Pulmonary artery endothelial cell (primary cell): ENCODE data around the gene ZSCAN5A. TPM values are rescaled to one million over a fixed set of nuclear protein-coding genes. Genes with fewer than 3 reads are reported as not detected.
"Not testable (repeated sequence)": the region's sequence is repeated elsewhere in the genome, so short reads cannot be mapped to it uniquely, and the experiment has no call there.

ENCODE experiments used
- DNase-seq: peaks from one replicate; pipeline ENCODE4 v3.0.0-alpha.2; 2011; ENCODE audit warnings: low read depth, low spot score
- total RNA-seq: library from RNA; depleted of rRNA; stranded (reverse); fragments of >200 nt; gene quantifications from 2 replicates; pipeline ENCODE4 v1.2.3, GENCODE V29; 2014

ZSCAN5A gene
- total RNA-seq, 1 donor from 2014 or later, result 5.1 TPM

- DNase-seq, result peak; percentile 94
Observed at GRCh38 chr19:56315077-56315828, 614 bp upstream of the ZSCAN5A start.

GRCh38 chr19:56314018-56314380, 640 bp downstream of the ZSCAN5A start:
- DNase-seq, result no peak

DNA sequence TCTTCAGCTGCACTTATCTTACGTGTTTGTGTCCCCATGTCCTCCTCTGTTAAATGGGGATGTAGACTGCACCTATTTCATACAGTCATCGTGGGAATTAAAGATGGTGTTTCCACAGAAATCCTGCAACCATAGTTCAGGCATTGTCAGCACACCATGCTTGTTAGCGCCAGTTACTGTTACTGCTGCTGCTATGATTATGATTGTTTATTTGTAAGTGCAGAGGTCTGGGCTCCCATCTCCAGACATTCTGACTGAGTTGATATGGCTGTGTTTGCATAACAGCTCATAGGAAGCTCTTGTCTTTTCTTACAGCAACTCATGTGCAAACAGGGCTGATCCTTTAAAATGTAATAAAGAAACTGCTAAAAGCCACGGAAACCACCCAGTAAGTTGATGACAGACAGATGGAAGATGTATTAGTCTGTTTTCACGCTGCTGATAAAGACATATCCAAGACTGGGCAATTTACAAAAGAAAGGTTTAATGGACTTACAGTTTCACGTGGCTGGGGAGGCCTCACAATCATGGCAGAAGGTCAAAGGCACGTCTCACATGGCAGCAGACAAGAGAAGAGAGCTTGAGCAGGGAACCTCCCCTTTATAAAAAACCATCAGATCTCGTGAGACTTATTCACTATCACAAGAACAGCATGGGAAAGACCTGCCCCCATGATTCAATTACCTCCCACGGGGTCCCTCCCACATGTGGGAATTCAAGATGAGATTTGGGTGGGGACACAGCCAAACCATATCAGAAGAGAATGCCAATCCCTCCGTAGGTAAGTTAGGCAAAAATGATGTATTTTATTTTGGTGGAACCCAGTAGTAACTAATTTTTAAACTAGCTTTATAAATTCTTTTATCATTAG, 1.6 kb downstream of the ZSCAN5A start:
- no peak for DNase-seq

- DNase-seq, result no peak
Observed at GRCh38 chr19:56312342-56312741, 2.3 kb downstream of the ZSCAN5A start.

DNA sequence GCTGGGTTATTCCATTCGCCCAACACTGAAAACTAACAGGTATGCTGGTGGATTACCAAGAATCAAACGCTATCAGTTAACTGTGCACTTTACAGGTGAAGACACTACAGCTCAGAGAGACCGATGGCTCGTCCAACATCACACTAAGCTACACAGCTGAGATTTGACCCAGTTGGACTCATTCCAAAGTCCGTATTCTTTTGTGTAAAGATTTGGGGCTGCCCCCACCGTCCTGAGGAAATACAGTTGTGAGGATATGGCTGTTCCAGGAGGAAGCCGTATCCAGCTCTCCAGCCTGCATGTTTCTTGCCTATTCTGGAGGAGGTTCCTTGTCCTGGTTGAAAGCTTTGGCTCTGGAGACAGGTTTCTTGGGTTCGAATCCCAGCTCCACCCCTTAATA, 4.2 kb downstream of the ZSCAN5A start:
- no peak for DNase-seq

GRCh38 chr19:56309511-56310185, 5.0 kb downstream of the ZSCAN5A start:
- DNase-seq, result peak; percentile 13

DNA sequence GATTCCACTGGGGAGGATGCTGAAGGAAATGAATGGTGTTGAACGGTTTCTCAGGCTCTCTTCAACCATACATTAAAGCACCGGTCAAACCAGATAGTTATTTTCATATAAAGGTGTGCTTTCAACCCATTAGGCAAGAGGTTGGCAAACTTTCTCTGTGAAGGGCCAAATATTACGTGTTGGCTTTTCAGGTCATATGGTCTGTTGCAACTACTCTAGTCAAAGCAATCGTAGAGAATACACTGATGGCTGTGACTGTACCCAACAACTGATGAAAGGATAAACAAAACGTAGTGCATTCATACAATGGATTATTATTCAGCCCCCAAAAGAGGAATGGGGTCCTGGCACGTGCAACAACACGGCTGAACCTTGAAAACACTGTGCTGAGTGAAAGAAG, 5.8 kb downstream of the ZSCAN5A start:
- DNase-seq, result no peak

- DNase-seq, result not testable (repeated sequence)
Observed at GRCh38 chr19:56307062-56307461, 7.6 kb downstream of the ZSCAN5A start.

- DNase-seq, result no peak
Observed at GRCh38 chr19:56306016-56306415, 8.6 kb downstream of the ZSCAN5A start.

DNA sequence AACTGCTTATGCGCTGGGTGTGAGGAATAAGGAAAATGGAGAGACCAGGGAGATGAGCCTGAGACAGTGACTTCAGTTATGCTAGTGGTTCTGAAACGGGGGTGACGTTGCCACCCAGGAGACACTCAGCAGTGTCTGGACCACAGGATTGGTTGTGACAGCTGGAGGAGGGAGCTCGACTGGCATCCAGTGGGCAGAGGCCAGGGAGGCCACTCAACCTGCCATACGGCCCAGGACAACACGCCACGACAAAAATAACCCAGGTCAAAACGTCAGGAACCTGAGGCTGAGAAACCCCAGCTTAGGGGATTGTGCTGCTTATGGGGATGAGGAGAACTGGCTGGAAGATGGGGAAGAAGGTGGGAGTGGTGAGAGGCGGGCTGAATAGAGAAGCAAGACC, 10.4 kb downstream of the ZSCAN5A start:
- no peak for DNase-seq

DNA sequence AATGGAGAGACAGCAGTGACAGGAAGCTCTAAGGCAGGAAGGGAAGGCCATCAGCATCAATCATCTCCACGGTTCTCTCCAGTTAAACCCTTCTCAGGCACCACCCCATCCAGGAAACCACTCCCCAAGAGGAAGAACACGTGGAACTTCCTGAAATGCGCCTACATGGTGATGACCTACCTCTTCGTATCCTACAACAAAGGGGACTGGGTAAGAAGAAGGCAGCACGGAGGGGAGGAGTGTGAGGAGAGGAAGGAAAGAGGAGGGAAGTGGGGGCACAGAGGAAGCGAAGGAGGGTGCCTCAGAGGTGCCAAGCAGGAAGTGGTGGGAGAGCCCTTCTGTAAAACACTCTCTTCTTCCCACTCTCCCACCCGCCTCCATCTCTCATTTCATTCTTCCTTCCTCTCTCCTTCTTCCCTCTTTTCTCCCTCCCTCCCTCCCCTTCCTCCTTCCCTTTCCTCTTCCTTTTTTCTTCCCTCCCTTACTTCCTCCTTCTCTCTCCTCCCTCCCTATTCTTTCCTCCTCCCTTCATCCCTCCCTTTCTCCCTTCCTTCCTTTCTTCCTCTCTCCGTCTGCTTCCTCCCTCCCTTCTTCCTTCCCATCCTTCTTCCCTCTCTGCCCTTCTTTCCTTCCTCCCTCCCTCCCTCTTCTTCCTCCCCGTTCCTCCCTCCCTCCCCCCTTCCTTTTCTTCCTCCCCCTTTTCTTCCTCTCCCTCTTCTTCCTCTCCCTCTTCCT, 12.6 kb downstream of the ZSCAN5A start:
- no peak for DNase-seq

GRCh38 chr19:56301155-56301554, 13.5 kb downstream of the ZSCAN5A start:
- DNase-seq, result no peak

GRCh38 chr19:56299688-56300087, 15.0 kb downstream of the ZSCAN5A start:
- no peak for DNase-seq

DNA sequence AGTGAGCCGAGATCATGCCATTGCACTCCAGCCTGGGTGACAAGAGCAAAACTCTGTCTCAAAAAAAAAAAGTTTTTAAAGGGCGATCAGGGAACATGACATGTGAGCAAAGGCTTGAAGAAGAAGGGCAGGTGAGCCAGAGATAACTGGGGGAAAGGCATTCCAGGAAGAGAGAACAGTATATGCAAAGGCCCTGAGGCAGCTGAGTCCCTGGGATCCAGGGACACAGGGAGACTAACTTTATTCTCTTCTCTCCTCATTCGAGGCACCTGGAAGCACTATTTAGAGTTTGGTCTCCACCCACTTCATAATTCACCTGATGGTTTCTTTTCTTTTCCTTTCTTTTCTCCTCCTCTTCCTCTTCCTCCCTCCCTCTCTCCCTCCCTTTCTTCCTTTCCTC, 17.6 kb downstream of the ZSCAN5A start:
- no peak for DNase-seq

GRCh38 chr19:56295531-56296455, 18.8 kb downstream of the ZSCAN5A start:
- no peak for DNase-seq

- no peak for DNase-seq
Observed at GRCh38 chr19:56294549-56294948, 20.1 kb downstream of the ZSCAN5A start.

- no peak for DNase-seq
Observed at GRCh38 chr19:56291867-56292266, 22.8 kb downstream of the ZSCAN5A start.

GRCh38 chr19:56290104-56290503, 24.5 kb downstream of the ZSCAN5A start:
- DNase-seq, result no peak

- no peak for DNase-seq
Observed at GRCh38 chr19:56284746-56285145, 29.9 kb downstream of the ZSCAN5A start.

DNA sequence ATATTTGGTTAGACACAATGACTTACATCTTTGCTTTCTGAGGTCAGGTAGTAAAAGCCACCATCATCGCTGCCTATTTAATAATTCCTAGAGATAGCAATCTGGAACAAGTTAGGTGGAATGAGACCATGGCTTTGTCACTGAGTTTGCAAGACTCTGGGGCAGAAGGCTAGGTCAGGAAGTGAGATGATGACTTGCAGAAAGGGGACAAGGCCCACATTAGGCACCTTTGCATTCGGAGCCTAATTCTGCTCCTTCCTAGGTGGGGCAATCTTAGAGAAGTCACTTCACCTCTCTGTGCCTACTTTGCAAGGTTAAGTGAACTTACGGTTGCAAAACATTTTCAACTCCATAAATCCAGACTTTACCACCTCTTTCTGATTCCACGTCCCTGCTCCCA, 31.8 kb downstream of the ZSCAN5A start:
- no peak for DNase-seq
